HCT116 (cell line): ENCODE measurements around the gene INTS12. TPM values are rescaled to one million over a fixed set of nuclear protein-coding genes. Genes with fewer than 3 reads are reported as not detected.

Experiments
- ATAC-seq: fragments of 200-7000 bp; cut with Tn5 transposase; 2 replicates; pipeline ENCODE4 v1.9.1; 2020; ENCODE audit warnings: mild to moderate bottlenecking, moderate library complexity
- BruUV-seq: library from RNA; stranded (reverse); fragments of 400-500 nt; replicated peaks from 2 replicates; lab custom pipeline; 2021; lab: Mats Ljungman, UMichigan
- CTCF ChIA-PET: fragments of 300-600 bp; sonication (Branson Sonifier 250); formaldehyde crosslinking; loops from one replicate; lab custom pipeline; 2021; ENCODE audit warnings: antibody characterized with exemption; lab: Charles Lee
- POLR2A ChIA-PET: fragments of 300-600, 350-600 bp; sonication (Branson Sonifier 250); formaldehyde crosslinking; loops from one replicate; lab custom pipeline; 2021; ENCODE audit warnings: antibody characterized with exemption; lab: Charles Lee
- RAD21 ChIA-PET, 2 experiments: fragments of 300-600 bp; sonication (Branson Sonifier 250); formaldehyde crosslinking; loops; one replicate each; lab custom pipeline; 2023; ENCODE audit warnings: low total read pairs in 2 of 2; ENCODE audit not compliant: uncharacterized antibody in 2 of 2, unreplicated experiment in 2 of 2, low non-redundant PET in 1 of 2; lab: Charles Lee
- DNase-seq: peaks from one replicate; pipeline ENCODE4 v3.0.0-alpha.2; 2010; ENCODE audit warnings: low read depth, low spot score
- H2AFZ ChIP-seq: fragments of 200-600 bp; shearing (Covaris generic), sonication (generic); 2 replicates; pipeline ENCODE4 v1.6.1; 2017; ENCODE audit warnings: low read depth, mixed run types, mixed read lengths, antibody characterized with exemption, low read length; ENCODE audit not compliant: poor library complexity, severe bottlenecking
- H3K27ac ChIP-seq: 2 replicates; pipeline ENCODE4 v1.5.1; 2012; ENCODE audit warnings: low read depth, low read length
- H3K27me3 ChIP-seq: fragments of 200-600 bp; sonication (generic); 2 replicates; pipeline ENCODE4 v1.6.1; 2016; ENCODE audit warnings: mixed run types, low read length, mixed read lengths; ENCODE audit not compliant: insufficient read depth
- H3K36me3 ChIP-seq, 2 experiments: fragments of 200-500 bp in 1 of 2; fragments of 200-600 bp in 1 of 2; sonication (Bioruptor generic) in 1 of 2; sonication (generic) in 1 of 2; 2 replicates each; pipeline versions ENCODE4 v1.5.1 to v1.6.1; 2014 to 2016; ENCODE audit warnings: low read length in 2 of 2, inconsistent platforms in 1 of 2, mixed read lengths in 1 of 2, mixed run types in 1 of 2; ENCODE audit not compliant: insufficient read depth in 2 of 2, control insufficient read depth in 1 of 2
- H3K4me1 ChIP-seq, 2 experiments: fragments of 200-600 bp in 1 of 2; sonication (generic) in 1 of 2; 2 replicates each; pipeline versions ENCODE4 v1.5.1 to v1.6.1; 2012 to 2017; ENCODE audit warnings: low read length in 2 of 2, inconsistent platforms in 1 of 2, mild to moderate bottlenecking in 1 of 2, mixed read lengths in 1 of 2, mixed run types in 1 of 2, moderate library complexity in 1 of 2; ENCODE audit not compliant: insufficient read depth in 2 of 2, control insufficient read depth in 1 of 2
- H3K4me2 ChIP-seq: fragments of 200-600 bp; sonication (generic); 2 replicates; pipeline ENCODE4 v1.6.1; 2017; ENCODE audit warnings: mixed run types, low read length, mixed read lengths
- H3K4me3 ChIP-seq, 2 experiments: fragments of 200-600 bp in 1 of 2; sonication (generic) in 1 of 2; replicated peaks in 1 of 2; 2 replicates each; pipeline ENCODE4 v1.5.1; 2011 to 2016; ENCODE audit warnings: low read length in 2 of 2, control low read depth in 1 of 2, low read depth in 1 of 2, mild to moderate bottlenecking in 1 of 2, mixed read lengths in 1 of 2, mixed run types in 1 of 2
- H3K79me2 ChIP-seq: fragments of 200-600 bp; sonication (generic); 2 replicates; pipeline ENCODE4 v1.6.1; 2017; ENCODE audit warnings: mild to moderate bottlenecking, mixed run types, low read length, moderate library complexity, mixed read lengths; ENCODE audit not compliant: insufficient read depth
- H3K9ac ChIP-seq: fragments of 200-600 bp; sonication (generic); 2 replicates; pipeline ENCODE4 v1.6.1; 2016; ENCODE audit warnings: low read length, mixed read lengths
- H3K9me2 ChIP-seq: fragments of 200-600 bp; sonication (generic), shearing (Covaris generic); 2 replicates; pipeline ENCODE4 v1.6.1; 2017; ENCODE audit warnings: mixed run types, mild to moderate bottlenecking, moderate library complexity; ENCODE audit not compliant: insufficient read depth
- H3K9me3 ChIP-seq, 2 experiments: fragments of 200-500 bp in 1 of 2; fragments of 200-600 bp in 1 of 2; sonication (Bioruptor generic) in 1 of 2; sonication (generic) in 1 of 2; 2 replicates each; pipeline ENCODE4 v1.6.1; 2014 to 2017; ENCODE audit warnings: low read length in 2 of 2, mixed read lengths in 2 of 2, inconsistent platforms in 1 of 2, low read depth in 1 of 2, mild to moderate bottlenecking in 1 of 2, mixed run types in 1 of 2, moderate library complexity in 1 of 2; ENCODE audit not compliant: control insufficient read depth in 1 of 2, insufficient read depth in 1 of 2
- H4K20me1 ChIP-seq: fragments of 200-600 bp; sonication (generic), shearing (Covaris generic); 2 replicates; pipeline ENCODE4 v1.6.1; 2017; ENCODE audit warnings: mixed run types, mild to moderate bottlenecking, moderate library complexity; ENCODE audit not compliant: insufficient read depth
- ATF3 ChIP-seq: IDR thresholded peaks from 2 replicates; pipeline ENCODE4 v1.6.1; 2012
- CEBPB ChIP-seq: IDR thresholded peaks from 2 replicates; pipeline ENCODE4 v1.6.1; 2012; ENCODE audit warnings: low read depth
- CTCF ChIP-seq, 3 experiments: fragments of 200-600 bp in 1 of 3; sonication (generic) in 1 of 3; IDR thresholded peaks in 2 of 3; conservative IDR thresholded peaks in 1 of 3; 2 replicates each; pipeline ENCODE4 v1.5.1; 2012 to 2017; ENCODE audit warnings: low read depth in 2 of 3, low read length in 2 of 3, antibody characterized with exemption in 1 of 3, borderline replicate concordance in 1 of 3, control low read depth in 1 of 3, mild to moderate bottlenecking in 1 of 3, mixed read lengths in 1 of 3, mixed run types in 1 of 3, moderate library complexity in 1 of 3; ENCODE audit not compliant: insufficient read depth in 1 of 3
- EGR1 ChIP-seq: IDR thresholded peaks from 2 replicates; pipeline ENCODE4 v1.6.1; 2012; ENCODE audit warnings: low read depth
- ELF1 ChIP-seq: IDR thresholded peaks from 2 replicates; pipeline ENCODE4 v1.6.1; 2012; ENCODE audit warnings: low read depth, borderline replicate concordance
- EZH2 ChIP-seq: fragments of 200-600 bp; sonication (generic); IDR thresholded peaks from 2 replicates; pipeline ENCODE4 v1.6.1; 2017; ENCODE audit warnings: antibody characterized with exemption, mixed run types
- EZH2phosphoT487 ChIP-seq: fragments of 200-600 bp; IDR thresholded peaks from 2 replicates; pipeline ENCODE4 v1.6.1; 2018; ENCODE audit warnings: antibody characterized with exemption, borderline replicate concordance
- FOSL1 ChIP-seq: IDR thresholded peaks from 2 replicates; pipeline ENCODE4 v1.6.1; 2012; ENCODE audit warnings: low read depth
- JUND ChIP-seq: IDR thresholded peaks from 2 replicates; pipeline ENCODE4 v1.6.1; 2012
- MAX ChIP-seq: IDR thresholded peaks from 2 replicates; pipeline ENCODE4 v1.6.1; 2012
- POLR2A ChIP-seq: IDR thresholded peaks from 2 replicates; pipeline ENCODE4 v1.7.0; 2011; ENCODE audit warnings: borderline replicate concordance; ENCODE audit not compliant: insufficient read depth, insufficient read length; ENCODE audit errors: extremely low read depth
- POLR2AphosphoS5 ChIP-seq: IDR thresholded peaks from 2 replicates; pipeline ENCODE4 v1.6.1; 2011; ENCODE audit warnings: mild to moderate bottlenecking, low read depth, low read length, moderate library complexity
- REST ChIP-seq: IDR thresholded peaks from 2 replicates; pipeline ENCODE4 v1.6.1; 2012; ENCODE audit warnings: low read depth
- SP1 ChIP-seq: IDR thresholded peaks from 2 replicates; pipeline ENCODE4 v1.6.1; 2012; ENCODE audit warnings: low read depth
- SRF ChIP-seq: IDR thresholded peaks from 2 replicates; pipeline ENCODE4 v1.6.1; 2012; ENCODE audit warnings: low read depth
- TCF7L2 ChIP-seq: IDR thresholded peaks from 2 replicates; pipeline ENCODE4 v1.7.0; 2011; ENCODE audit warnings: borderline replicate concordance, inconsistent platforms; ENCODE audit not compliant: insufficient read depth, insufficient read length; ENCODE audit errors: extremely low read depth
- YY1 ChIP-seq: IDR thresholded peaks from 2 replicates; pipeline ENCODE4 v1.6.1; 2011; ENCODE audit warnings: low read length, low read depth, moderate library complexity, mild to moderate bottlenecking; ENCODE audit not compliant: insufficient replicate concordance; ENCODE audit errors: extremely low read depth
- ZFX ChIP-seq: fragments of 450-650 bp; IDR thresholded peaks from 2 replicates; pipeline ENCODE4 v1.6.1; 2017
- ZNF274 ChIP-seq: fragments of 200-500 bp; sonication (Bioruptor generic); IDR thresholded peaks from 2 replicates; pipeline ENCODE4 v1.6.1; 2014; ENCODE audit warnings: mild to moderate bottlenecking, low read depth, low read length, inconsistent platforms
- intact Hi-C: fragments of 100-400 bp; cut with micrococcal nuclease; formaldehyde crosslinking; loops from 2 replicates; pipeline ENCODE4 v1.10.0; 2022
- total RNA-seq: library from RNA; stranded (reverse); gene quantifications from one replicate; pipeline ENCODE4 v1.2.1, GENCODE V29; 2021; ENCODE audit not compliant: unreplicated experiment

Gene INTS12
- total RNA-seq, 1 experiment from 2014 or later = 18.5 TPM

GRCh38 chr4:105679186-105679585, 29.3 kb downstream of the INTS12 start:
- TF ChIP-seq SRF (no peak), CEBPB (no peak), ELF1 (no peak), ATF3 (no peak), CTCF (IDR thresholded peaks at IDR 0.05 in 2 of 3, conservative IDR thresholded peaks at IDR 0.05 in 1 of 3; ENCODE audit: borderline replicate concordance in 1 of 3, insufficient read depth in 1 of 3, low read depth in 2 of 3, low read length in 2 of 3) (no peak), EZH2phosphoT487 (no peak), EGR1 (no peak), EZH2 (no peak), FOSL1 (no peak), REST (no peak), ZNF274 (no peak), SP1 (no peak), POLR2A (no peak), MAX (no peak), TCF7L2 (no peak), YY1 (no peak), POLR2AphosphoS5 (no peak), JUND (no peak), ZFX (no peak)
- no peak overlapping the region for H3K27ac ChIP-seq
- RAD21 ChIA-PET = no interaction called here
- H3K9ac ChIP-seq = no peak overlapping the region
- H3K36me3 ChIP-seq = peaks cover 3 to 6% of the 10 kb centered on the region in 2 experiments; a peak in 3 of 4 replicates
- no peaks in the 10 kb centered on the region for H3K79me2 ChIP-seq
- H3K9me3 ChIP-seq = no peaks in the 10 kb centered on the region
- intact Hi-C loops = no loop called here
- H3K27me3 ChIP-seq = no peaks in the 10 kb centered on the region
- BruUV-seq = no TSS peak
- no peak overlapping the region for H3K4me2 ChIP-seq
- H4K20me1 ChIP-seq = no peaks in the 10 kb centered on the region
- DNase-seq (no peak), ATAC-seq (no peak)
- H3K4me1 ChIP-seq = no peaks in the 10 kb centered on the region
- POLR2A ChIA-PET = no interaction called here
- CTCF ChIA-PET = no interaction called here
- H3K9me2 ChIP-seq = no peaks in the 10 kb centered on the region
- H3K4me3 ChIP-seq = no peak overlapping the region
- H2AFZ ChIP-seq = no peak overlapping the region
